Muscle layer of duodenum (tissue), 2 donors: ENCODE measurements around the gene ACSL4.
"Not testable (repeated sequence)": the region's sequence is repeated elsewhere in the genome, so short reads cannot be mapped to it uniquely, and the experiment has no call there.

ENCODE experiments used
- H3K27ac ChIP-seq: one replicate; pipeline ENCODE4 v1.7.0; 2013; ENCODE audit warnings: mild to moderate bottlenecking, low read length
- H3K27me3 ChIP-seq: one replicate; pipeline ENCODE4 v1.7.0; 2013; ENCODE audit warnings: low read depth, mild to moderate bottlenecking, control low read depth, low read length
- H3K36me3 ChIP-seq, 2 donors: one replicate each; pipeline ENCODE4 v1.7.0; 2013; ENCODE audit warnings: low read length in 2 of 2, control low read depth in 1 of 2, mild to moderate bottlenecking in 1 of 2; ENCODE audit not compliant: insufficient read depth in 2 of 2, control insufficient read depth in 1 of 2
- H3K4me1 ChIP-seq, 2 donors: one replicate each; pipeline ENCODE4 v1.7.0; 2013; ENCODE audit warnings: low read length in 2 of 2, mild to moderate bottlenecking in 2 of 2, control low read depth in 1 of 2, moderate library complexity in 1 of 2; ENCODE audit not compliant: insufficient read depth in 2 of 2, control insufficient read depth in 1 of 2
- H3K4me3 ChIP-seq, 2 donors: one replicate each; pipeline ENCODE4 v1.7.0; 2013; ENCODE audit warnings: low read length in 2 of 2, low read depth in 1 of 2, mild to moderate bottlenecking in 1 of 2
- H3K9me3 ChIP-seq, 2 donors: one replicate each; pipeline ENCODE4 v1.7.0; 2013; ENCODE audit warnings: low read length in 2 of 2, control low read depth in 1 of 2, mild to moderate bottlenecking in 1 of 2; ENCODE audit not compliant: control insufficient read depth in 1 of 2
- donor health status: healthy.

The ACSL4 gene

DNA sequence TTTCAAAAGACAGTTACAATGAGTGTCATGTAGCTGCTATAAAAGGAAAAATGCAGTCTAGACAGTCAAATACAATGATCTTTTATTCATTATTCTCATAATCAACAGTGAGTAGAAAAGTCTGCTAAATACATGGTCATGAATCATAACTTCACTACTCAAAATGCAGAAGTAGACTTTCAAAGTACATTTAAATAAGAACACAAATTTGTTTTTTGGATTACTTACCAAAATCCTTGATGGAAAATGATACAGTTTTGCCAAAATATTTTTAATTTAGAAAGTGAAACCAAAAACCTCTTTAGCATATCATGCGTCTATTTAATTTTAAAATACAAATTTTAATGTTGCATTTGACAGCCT lies 4.9 kb downstream of the ACSL4 start:
- Histone ChIP-seq H3K36me3 (peaks cover 0 to 4% of the 10 kb centered on the region in 2 donors), H3K27me3 (no peaks in the 10 kb centered on the region), H3K4me3 (peak overlapping the region in 1 of 2 donors; percentile 30), H3K9me3 (no peaks in the 10 kb centered on the region), H3K27ac (peak overlapping the region; percentile 23), H3K4me1 (peaks cover 0 to 10% of the 10 kb centered on the region in 2 donors)

DNA sequence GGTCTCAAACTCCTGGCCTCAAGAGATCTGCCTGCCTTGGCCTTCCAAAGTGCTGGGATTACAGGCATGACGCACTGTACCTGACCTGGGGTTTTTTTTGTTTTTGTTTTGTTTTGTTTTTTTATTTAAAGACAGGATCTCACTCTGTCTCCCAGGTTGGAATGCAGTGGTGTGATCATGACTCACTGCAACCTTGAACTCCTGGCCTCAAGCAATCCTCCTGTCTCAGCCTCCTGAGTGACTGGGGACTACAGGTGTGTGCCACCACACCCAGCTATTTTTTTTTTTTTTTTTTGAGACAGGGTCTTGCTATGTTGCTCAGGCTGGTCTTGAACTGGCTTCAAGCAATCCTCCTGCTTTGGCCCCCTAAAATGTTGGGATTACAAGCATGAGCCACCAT lies 8.1 kb downstream of the ACSL4 start:
- H3K4me3 ChIP-seq, H3K27ac ChIP-seq, H3K36me3 ChIP-seq, H3K27me3 ChIP-seq, H3K9me3 ChIP-seq: not testable (repeated sequence)
- peaks cover 0 to 14% of the 10 kb centered on the region in 2 donors for H3K4me1 ChIP-seq

DNA sequence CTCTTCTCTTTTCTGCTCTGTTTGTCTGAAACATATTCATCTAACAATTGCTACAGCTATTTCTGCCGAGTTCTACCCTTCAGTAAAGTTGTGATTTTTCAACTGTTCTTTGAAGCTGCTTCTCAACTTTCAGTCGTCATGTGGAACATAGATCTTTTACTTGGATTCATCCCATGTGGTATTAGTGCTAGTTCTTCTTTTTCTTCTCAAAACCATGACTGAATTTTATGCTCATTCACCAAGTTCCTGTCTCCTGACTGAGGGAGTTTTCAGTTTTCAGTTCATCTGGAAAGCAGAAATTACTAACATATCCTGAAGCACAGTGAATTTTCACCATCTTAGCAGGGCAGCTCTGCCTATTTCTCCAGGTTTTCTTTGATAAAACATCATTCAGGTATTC lies 12.1 kb downstream of the ACSL4 start:
- no peaks in the 10 kb centered on the region for H3K27me3 ChIP-seq
- no peak overlapping the region for H3K27ac ChIP-seq
- no peaks in the 10 kb centered on the region for H3K36me3 ChIP-seq

DNA sequence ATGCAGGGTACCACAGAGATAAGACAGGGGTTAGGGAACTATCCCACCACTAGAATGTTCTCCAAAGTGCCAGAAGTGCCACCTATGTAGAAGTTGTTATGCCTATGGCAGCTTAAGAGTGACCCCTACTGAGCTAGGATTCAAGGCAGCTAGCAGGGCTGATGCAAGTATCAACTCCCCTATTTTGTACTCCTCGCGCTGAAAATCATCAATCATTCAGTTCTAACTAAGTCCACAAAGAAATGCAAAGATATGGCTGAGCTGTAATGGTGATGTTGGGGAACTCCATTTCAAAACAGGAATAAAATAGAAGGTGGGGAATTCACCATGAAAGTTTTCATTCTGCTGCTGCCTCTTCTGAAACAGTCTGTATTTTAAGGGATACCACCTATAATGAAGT lies 13.8 kb downstream of the ACSL4 start:
- Histone ChIP-seq H3K4me1 (peaks cover 0 to 20% of the 10 kb centered on the region in 2 donors), H3K9me3 (no peaks in the 10 kb centered on the region), H3K36me3 (no peaks in the 10 kb centered on the region), H3K27me3 (no peaks in the 10 kb centered on the region), H3K4me3 (no peak overlapping the region), H3K27ac (no peak overlapping the region)

More for the DNA sequence above, 12.1 kb downstream of the ACSL4 start:
- Histone ChIP-seq H3K4me1 (peaks cover 0 to 17% of the 10 kb centered on the region in 2 donors), H3K4me3 (no peak overlapping the region), H3K9me3 (no peaks in the 10 kb centered on the region)

DNA sequence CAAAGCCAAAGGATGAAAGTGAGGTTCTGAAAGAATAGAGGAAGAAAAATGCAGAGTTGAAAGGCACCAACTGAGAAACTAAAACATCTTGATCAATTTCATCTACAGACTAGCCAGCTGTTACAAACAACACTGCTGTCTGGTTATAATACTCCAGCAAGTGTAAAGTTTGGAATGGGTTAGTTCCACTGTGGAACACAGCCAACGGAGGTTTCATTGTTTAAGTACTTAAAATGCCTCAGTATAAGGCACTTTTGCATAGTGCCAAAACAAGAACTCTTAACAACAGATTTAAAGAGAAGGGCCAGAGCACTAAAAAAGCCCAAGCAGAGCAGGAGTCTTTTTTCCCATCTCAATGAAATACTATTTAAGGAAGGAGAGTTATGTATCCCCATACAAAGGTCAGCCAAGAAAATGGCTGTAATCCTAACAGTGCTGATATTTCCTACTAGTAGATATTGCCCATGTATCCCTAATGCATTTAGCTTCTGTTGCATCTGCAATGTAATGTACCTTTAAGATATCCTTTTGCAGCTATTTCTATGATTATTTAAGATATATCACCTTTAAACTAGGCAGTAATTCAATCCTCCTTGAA lies 16.5 kb downstream of the ACSL4 start:
- Histone ChIP-seq H3K9me3 (no peaks in the 10 kb centered on the region), H3K27me3 (no peaks in the 10 kb centered on the region), H3K27ac (no peak overlapping the region), H3K4me1 (peaks cover 0 to 20% of the 10 kb centered on the region in 2 donors), H3K4me3 (no peak overlapping the region), H3K36me3 (no peaks in the 10 kb centered on the region)

DNA sequence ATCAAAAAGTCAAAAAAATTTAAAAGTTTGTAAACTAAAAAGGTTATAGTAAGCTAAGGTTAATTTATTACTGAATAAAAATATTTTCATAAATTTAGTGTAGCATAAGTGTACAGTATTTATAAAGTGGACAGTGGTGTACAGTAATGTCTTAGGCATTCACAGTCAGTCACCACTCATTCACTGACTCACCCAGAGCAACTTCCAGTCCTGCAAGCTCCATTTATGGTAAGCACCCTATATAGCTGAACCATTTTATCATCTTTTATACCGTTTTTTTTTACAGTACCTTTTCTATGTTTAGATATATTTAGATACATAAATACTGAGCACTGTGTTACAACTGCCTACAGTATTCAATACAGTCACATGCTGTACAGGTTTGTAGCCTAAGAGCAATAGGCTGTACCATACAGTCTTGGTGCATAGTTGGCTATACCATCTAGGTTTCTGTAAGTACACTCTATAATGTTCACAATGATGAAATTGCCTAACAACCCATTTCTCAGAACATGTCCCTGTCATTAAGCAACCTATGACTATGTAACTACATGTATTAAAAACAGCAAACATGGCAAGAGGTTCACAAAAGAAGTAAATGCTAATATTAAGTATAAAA lies 18.6 kb downstream of the ACSL4 start:
- H3K9me3 ChIP-seq = no peaks in the 10 kb centered on the region
- H3K4me1 ChIP-seq = peaks cover 0 to 17% of the 10 kb centered on the region in 2 donors
- no peaks in the 10 kb centered on the region for H3K27me3 ChIP-seq
- H3K4me3 ChIP-seq = no peak overlapping the region
- no peak overlapping the region for H3K27ac ChIP-seq
- H3K36me3 ChIP-seq = no peaks in the 10 kb centered on the region

DNA sequence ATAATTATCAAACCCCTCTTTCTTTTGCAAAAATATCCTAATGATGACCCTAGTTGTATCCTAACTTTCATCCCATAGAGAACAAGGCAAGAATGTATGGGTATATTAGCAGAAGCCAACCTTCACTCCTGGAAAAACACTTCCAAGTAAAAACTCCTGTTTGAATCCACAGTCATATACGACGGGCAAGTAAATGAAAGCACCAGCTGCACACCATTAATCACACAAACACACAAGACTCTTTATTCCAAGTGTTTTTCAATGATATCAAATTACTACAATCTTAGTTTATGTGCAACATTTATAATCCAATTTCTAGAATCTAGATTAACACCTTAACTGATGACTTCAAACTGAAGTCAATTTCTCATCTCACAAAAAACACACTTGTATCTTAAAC lies 22.9 kb downstream of the ACSL4 start:
- Histone ChIP-seq H3K27ac (no peak overlapping the region), H3K4me3 (no peak overlapping the region), H3K36me3 (no peaks in the 10 kb centered on the region), H3K9me3 (no peaks in the 10 kb centered on the region), H3K4me1 (peaks cover 0 to 6% of the 10 kb centered on the region in 2 donors), H3K27me3 (no peaks in the 10 kb centered on the region)

DNA sequence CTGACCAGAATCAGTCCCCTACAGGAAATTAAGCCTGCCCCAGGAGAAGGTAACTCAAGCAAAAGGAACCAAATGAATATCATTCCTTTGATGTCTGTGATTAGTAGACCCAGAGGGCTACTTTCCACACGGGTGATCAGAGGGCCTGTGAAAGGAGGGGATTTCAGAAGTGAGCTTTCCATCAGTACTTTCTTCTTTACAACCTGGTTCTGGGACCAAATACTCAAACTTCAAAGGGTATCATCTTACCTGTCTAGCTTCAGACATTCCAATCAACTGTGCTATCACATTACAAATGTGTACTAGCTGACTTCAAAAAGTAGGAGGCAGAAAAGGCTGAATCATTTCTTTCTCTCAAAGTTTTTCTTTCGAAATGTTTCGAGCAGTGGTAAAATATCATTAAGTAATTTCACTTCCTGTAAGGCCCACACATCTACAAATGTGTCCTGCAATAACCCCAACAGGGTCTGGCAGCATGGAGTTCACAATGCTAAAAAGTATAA lies 23.9 kb downstream of the ACSL4 start:
- no peaks in the 10 kb centered on the region for H3K36me3 ChIP-seq
- H3K27me3 ChIP-seq = no peaks in the 10 kb centered on the region
- H3K9me3 ChIP-seq = no peaks in the 10 kb centered on the region
- H3K4me3 ChIP-seq = no peak overlapping the region
- H3K27ac ChIP-seq = peak overlapping the region; percentile 51
- peaks cover 0 to 6% of the 10 kb centered on the region in 2 donors for H3K4me1 ChIP-seq

DNA sequence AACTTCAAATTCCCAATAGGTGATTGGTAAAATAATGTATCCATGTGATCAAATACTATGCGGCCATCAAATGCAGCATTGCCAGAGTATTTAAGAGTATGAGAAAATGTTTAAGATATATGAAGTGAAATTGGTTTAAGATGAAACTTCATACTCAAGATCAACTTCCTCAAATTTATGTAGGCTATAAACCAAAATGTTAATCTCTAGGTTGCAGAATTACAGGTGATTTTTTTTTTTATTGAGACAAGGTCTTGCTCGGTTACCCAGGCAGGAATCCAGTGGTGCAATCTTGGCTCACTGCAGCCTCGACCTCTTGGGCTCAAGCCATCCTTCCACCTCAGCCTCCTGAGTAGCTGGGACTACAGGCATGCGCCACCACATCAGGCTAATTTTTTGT lies 25.3 kb downstream of the ACSL4 start:
- Histone ChIP-seq H3K27ac (no peak overlapping the region), H3K4me3 (peak overlapping the region in 1 of 2 donors; percentile 40), H3K36me3 (no peaks in the 10 kb centered on the region)

DNA sequence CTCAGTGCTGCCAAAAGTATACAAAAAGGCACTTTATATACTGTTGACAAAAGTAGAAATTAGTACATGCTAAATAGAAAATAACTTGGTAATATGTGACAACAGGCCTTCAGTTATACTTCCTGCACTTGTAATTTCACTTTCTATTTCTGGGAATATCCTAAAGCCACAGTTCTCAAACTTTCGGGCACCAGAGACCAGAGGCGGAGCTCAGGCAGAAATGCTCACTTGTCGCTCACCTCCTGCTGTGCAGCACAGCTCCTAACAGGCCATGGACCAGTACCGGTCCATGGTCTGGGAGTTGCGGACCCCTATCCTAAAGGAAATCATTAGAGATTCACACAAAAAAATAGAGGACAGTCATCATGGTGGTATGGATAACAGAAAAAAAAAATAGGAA lies 25.7 kb downstream of the ACSL4 start:
- Histone ChIP-seq H3K36me3 (no peaks in the 10 kb centered on the region), H3K27ac (no peak overlapping the region), H3K27me3 (no peaks in the 10 kb centered on the region), H3K4me1 (peaks cover 0 to 6% of the 10 kb centered on the region in 2 donors), H3K4me3 (peak overlapping the region in 1 of 2 donors; percentile 40), H3K9me3 (no peaks in the 10 kb centered on the region)

More for the DNA sequence above, 25.3 kb downstream of the ACSL4 start:
- Histone ChIP-seq H3K4me1 (peaks cover 0 to 6% of the 10 kb centered on the region in 2 donors), H3K27me3 (no peaks in the 10 kb centered on the region), H3K9me3 (no peaks in the 10 kb centered on the region)

DNA sequence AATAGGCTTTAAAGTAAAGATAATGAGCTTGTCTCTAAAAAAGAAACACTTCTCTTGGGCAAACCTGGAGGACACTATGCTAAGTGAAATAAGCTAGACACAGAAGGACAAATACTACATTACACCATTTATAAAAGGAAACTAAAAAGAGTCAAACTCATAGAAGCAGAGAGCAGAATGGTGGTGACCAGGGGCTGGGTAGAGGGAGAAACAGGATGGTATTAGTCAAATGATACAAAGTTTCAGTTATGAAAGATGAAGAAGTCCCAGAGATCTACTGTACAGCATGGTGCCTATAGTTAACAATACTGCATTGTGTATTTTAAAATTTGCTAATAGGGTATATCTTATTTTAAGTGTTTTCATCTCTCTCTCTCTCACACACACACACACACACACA lies 28.5 kb downstream of the ACSL4 start:
- Histone ChIP-seq H3K4me1 (peaks cover 0 to 6% of the 10 kb centered on the region in 2 donors), H3K4me3 (no peak overlapping the region), H3K27ac (no peak overlapping the region), H3K27me3 (no peaks in the 10 kb centered on the region), H3K9me3 (no peaks in the 10 kb centered on the region), H3K36me3 (no peaks in the 10 kb centered on the region)

DNA sequence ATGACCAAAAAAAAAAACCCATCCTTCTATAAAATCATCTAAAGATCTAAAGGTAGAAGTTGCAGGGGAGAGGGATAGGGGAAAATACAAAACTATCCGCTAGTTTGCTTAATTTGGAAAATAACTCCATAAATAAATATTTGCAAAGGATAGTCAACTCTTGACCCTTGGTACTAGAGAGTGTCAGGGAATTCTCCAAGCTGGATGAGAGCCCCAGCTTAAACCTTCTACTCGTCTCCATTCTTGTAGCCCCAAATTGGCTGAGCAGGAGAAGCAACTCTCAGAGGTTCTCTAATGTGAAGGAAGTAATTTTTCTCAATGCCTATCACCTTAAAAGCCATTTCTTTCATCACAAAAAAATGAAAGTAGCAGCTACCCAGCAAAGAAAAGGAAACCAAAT lies 35.2 kb downstream of the ACSL4 start:
- Histone ChIP-seq H3K9me3 (no peaks in the 10 kb centered on the region), H3K27ac (no peak overlapping the region), H3K4me1 (no peaks in the 10 kb centered on the region), H3K27me3 (no peaks in the 10 kb centered on the region), H3K36me3 (no peaks in the 10 kb centered on the region), H3K4me3 (no peak overlapping the region)
